DMS53 (cell line): ENCODE data around the gene GIMD1.
"Not testable (repeated sequence)": the region's sequence is repeated elsewhere in the genome, so short reads cannot be mapped to it uniquely, and the experiment has no call there.

Experiments used
- DNase-seq: peaks from one replicate; lab custom pipeline; 2025; lab: John Stamatoyannopoulos, UW

Gene GIMD1

DNA sequence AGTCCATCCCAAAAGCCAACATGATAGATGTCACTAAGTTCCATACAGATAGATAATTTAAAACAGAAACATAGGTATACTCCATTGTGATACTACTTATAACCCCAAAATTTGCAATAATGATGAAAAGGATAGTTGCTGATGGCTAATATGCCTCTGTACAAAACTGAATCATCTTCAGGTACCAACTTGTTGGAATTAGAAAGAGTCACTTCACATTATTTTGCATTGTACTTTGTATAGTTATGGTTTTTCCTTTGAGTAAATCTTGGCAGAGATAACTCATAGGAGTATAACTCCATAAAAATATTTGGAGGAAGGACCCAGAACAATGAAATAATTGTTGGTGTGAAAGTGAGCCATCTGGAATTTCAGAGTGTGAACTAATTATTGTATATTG is 17.6 kb downstream of the GIMD1 start:
- no peak for DNase-seq

DNA sequence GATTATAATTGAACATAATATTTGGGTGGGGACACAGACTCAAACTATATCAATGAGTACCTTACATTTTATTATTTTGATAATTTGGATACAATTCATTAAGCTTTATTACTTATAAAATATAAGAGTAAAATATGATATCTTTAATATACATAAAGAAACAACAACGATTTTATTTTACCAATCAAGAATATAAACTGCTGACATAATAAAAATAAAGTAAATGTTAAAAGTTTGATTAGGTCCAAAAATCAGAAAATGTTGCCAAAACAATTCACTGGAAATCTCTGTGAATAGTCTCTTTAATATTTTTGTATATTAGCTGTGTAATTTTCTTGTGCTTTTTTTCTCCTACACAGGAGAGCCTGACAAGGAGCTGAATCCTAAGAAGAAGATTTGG is 21.4 kb downstream of the GIMD1 start:
- DNase-seq, result no peak

DNA sequence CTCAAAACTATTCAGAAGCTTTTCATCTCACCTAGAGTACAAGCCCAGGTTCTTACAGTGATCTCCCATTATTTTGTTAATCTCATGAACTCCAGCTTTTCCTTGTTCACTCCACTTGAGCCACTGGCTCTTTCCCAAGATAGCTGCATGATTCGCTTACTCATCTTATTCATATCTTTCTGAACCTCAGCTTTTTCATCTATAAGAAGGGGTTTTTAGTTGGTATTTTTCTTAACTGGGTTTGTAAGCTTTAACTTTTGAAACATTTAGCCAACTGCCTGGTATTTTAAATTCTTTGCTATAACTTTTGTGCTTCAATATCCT is 24.0 kb downstream of the GIMD1 start:
- DNase-seq, result peak; percentile 35

- DNase-seq, result peak; percentile 35
Measured at GRCh38 chr4:106343865-106344646, 24.5 kb downstream of the GIMD1 start.

DNA sequence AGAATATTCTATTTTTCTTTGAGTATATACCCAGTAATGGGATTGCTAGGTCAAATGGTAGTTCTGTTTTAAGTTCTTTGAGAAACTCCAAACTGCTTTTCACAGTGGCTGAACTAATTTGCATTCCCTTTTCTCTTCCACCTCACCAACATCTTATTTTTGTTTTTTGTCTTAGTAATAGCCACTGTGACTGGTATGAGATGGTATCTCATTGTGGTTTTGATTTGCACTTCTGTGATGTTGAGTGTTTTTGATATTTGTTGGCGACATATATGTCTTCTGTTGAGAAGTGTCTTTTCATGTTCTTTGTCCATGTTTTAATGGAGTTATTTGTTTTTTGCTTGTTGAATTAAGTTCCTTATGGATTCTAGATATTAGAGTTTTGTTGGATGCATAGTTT is 27.8 kb downstream of the GIMD1 start:
- no peak for DNase-seq

GRCh38 chr4:106339431-106339830 is 29.1 kb downstream of the GIMD1 start:
- no peak for DNase-seq

DNA sequence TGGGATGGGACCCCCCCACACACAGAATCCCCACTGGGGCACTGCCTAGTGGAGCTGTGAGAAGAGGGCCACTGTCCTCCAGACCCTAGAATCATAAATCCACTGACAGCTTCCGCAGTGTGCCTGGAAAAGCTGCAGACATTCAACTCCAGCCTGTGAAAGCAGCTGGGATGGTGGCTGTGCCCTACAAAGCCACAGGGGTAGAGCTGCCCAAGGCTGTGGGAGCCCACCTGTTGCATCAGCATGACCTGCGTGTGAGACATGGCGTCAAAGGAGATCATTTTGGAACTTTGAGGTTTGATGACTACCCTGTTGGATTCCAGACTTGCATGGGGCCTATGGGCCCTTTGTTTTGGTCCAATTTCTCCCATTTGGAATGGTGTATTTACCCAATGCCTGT is 29.9 kb downstream of the GIMD1 start:
- no peak for DNase-seq

- DNase-seq, result no peak
Measured at GRCh38 chr4:106337916-106338315, 30.7 kb downstream of the GIMD1 start.

- DNase-seq, result no peak
Measured at GRCh38 chr4:106336618-106337017, 32.0 kb downstream of the GIMD1 start.

GRCh38 chr4:106334741-106335470 is 33.7 kb downstream of the GIMD1 start:
- DNase-seq, result no peak

- DNase-seq, result no peak
Measured at GRCh38 chr4:106333186-106333585, 35.4 kb downstream of the GIMD1 start.

DNA sequence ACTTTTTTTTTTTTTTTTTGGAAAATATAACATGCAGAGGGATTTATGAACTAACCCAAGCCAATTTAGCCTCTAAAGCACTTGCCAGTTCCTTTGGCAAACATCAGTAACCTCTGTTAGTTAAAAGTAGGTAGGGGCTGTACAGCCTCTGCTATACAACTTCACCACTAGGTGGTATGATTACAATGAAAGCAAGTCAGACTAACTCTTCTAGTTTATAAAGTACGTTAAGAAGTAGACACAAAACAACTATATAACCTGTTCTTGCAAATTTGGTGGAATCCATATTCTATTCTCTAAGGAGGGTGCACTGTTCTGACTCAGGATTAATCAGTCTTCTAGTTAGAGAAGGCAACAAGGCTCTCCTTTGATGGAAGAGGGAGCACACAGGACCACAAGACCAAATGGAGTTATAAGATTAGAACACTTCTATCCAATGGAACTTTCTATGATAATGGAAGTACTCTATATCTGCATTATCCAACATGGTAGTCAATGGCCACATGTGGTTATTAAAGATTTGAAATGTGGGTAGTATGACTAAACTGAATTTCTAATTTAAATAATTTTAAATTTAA is 39.4 kb downstream of the GIMD1 start:
- peak; percentile 62 for DNase-seq

- peak; percentile 21 for DNase-seq
Measured at GRCh38 chr4:106325800-106326199, 42.8 kb downstream of the GIMD1 start.

DNA sequence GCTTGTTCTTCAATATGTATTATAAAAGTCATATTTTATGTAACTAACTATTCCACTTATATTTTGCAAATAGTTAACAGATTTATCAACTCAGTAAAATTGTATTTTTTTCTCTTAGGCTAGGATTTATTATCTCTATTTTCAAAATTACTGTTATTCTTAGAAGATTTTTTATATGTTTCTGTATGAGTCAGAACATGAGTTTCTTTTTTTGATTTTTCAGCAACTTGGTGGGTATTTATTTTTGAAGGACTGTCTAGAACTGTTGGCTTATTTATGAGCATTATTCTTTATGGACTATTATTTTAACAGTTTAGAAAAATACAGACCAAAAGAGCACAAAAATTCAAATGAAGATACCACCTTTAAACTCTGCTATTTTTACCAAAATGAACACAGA is 45.5 kb downstream of the GIMD1 start:
- no peak for DNase-seq

- not testable (repeated sequence) for DNase-seq
Measured at GRCh38 chr4:106321814-106322213, 46.8 kb downstream of the GIMD1 start.

GRCh38 chr4:106321168-106321567 is 47.4 kb downstream of the GIMD1 start:
- not testable (repeated sequence) for DNase-seq

GRCh38 chr4:106320235-106320634 is 48.3 kb downstream of the GIMD1 start:
- DNase-seq, result no peak

GRCh38 chr4:106318511-106318910 is 50.1 kb downstream of the GIMD1 start:
- no peak for DNase-seq

GRCh38 chr4:106317815-106318214 is 50.8 kb downstream of the GIMD1 start:
- DNase-seq, result no peak

DNA sequence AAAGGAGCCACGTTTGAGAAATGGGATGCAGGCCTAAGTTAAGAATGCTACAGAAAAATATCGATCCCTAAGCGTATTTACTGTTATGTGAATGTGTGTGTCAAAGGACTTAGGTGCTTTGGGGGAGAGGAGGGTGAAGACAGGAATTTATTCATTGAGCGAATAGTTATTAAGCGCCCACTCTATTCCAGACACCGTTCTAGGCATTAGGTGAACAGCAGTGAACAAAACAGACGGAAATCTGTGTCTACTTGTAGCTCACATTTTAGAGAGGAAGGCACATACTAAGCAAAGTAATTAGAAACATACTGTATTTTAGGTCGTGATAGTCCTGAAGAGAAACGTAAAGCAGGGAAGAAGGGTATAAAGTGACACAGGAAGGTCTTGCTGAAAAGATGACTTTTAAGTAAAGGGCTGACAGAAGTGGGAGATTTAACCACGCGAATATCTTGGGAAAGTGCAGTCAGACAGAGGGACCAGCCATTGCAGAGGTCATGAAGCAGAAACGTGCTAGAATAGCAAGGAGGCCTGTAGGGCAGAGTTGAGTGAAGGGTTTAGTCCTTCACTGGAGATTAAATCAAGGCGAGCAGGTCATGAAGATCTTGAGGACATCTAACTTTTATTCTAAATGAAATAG is 51.7 kb downstream of the GIMD1 start:
- DNase-seq, result peak; percentile 29

GRCh38 chr4:106315968-106316772 is 52.4 kb downstream of the GIMD1 start, which contains the start of the genes AIMP1 and TBCK:
TSS of gene AIMP1 (plus strand) at chr4:106316550. CDS start at chr4:106325010, 8,460 bp downstream.
TSS of gene TBCK (minus strand) at chr4:106316209. CDS start at chr4:106308960, 7,249 bp downstream.
- DNase-seq, result peak; percentile 94
